SU-DHL-6 (cell line): ENCODE measurements around the gene OSBPL2.

Experiments used
- H2AFZ ChIP-seq: fragments of 200-600 bp; sonication (generic); 2 replicates; pipeline ENCODE4 v1.6.1; 2014; ENCODE audit warnings: low read depth, mild to moderate bottlenecking, moderate library complexity, mixed read lengths, antibody characterized with exemption, low read length; ENCODE audit not compliant: severe bottlenecking
- H3F3A ChIP-seq: fragments of 200-600 bp; shearing (Covaris generic); 2 replicates; pipeline ENCODE4 v1.6.0; 2016; ENCODE audit warnings: antibody characterized with exemption, mild to moderate bottlenecking; ENCODE audit not compliant: insufficient read depth
- H3K27ac ChIP-seq: fragments of 200-600 bp; sonication (generic); 2 replicates; pipeline ENCODE4 v1.5.1; 2016; ENCODE audit warnings: low read depth, mild to moderate bottlenecking, low read length, moderate library complexity, mixed read lengths
- H3K27me3 ChIP-seq: fragments of 200-600 bp; sonication (generic), shearing (Covaris generic); 2 replicates; pipeline ENCODE4 v1.6.0; 2014; ENCODE audit warnings: mild to moderate bottlenecking, low read length
- H3K36me3 ChIP-seq: fragments of 200-600 bp; sonication (generic); 2 replicates; pipeline ENCODE4 v1.6.1; 2014; ENCODE audit warnings: mild to moderate bottlenecking, low read length, mixed read lengths
- H3K4me2 ChIP-seq: fragments of 300-600, 200-600 bp; shearing (Covaris generic), sonication (generic); 2 replicates; pipeline ENCODE4 v1.6.0; 2014; ENCODE audit warnings: low read length, low read depth, mild to moderate bottlenecking; ENCODE audit not compliant: poor library complexity, severe bottlenecking
- H3K4me3 ChIP-seq: fragments of 200-600 bp; sonication (generic); 2 replicates; pipeline ENCODE4 v1.5.1; 2014; ENCODE audit warnings: antibody characterized with exemption, low read length, mild to moderate bottlenecking, mixed read lengths; ENCODE audit not compliant: insufficient read depth, poor library complexity, severe bottlenecking
- H3K79me2 ChIP-seq: fragments of 200-600 bp; sonication (generic); 2 replicates; pipeline ENCODE4 v1.6.1; 2014; ENCODE audit warnings: mild to moderate bottlenecking, low read length, moderate library complexity; ENCODE audit not compliant: insufficient read depth
- H3K9ac ChIP-seq: fragments of 200-600 bp; sonication (generic); 2 replicates; pipeline ENCODE4 v1.7.0; 2014; ENCODE audit warnings: mild to moderate bottlenecking, low read length
- H3K9me2 ChIP-seq: fragments of 200-600 bp; sonication (generic); replicated peaks from 2 replicates; pipeline ENCODE4 v1.6.1; 2014; ENCODE audit warnings: low read length; ENCODE audit not compliant: insufficient read depth
- H3K9me3 ChIP-seq: fragments of 200-600 bp; sonication (generic); 2 replicates; pipeline ENCODE4 v1.6.1; 2014; ENCODE audit warnings: low read length, mixed read lengths; ENCODE audit not compliant: insufficient read depth
- H4K20me1 ChIP-seq: fragments of 200-600 bp; sonication (generic); 2 replicates; pipeline ENCODE4 v1.6.1; 2014; ENCODE audit warnings: low read depth, mild to moderate bottlenecking, antibody characterized with exemption, low read length, moderate library complexity, mixed read lengths
- EZH2phosphoT487 ChIP-seq: fragments of 200-600 bp; sonication (generic), shearing (Covaris generic); conservative IDR thresholded peaks from 2 replicates; pipeline ENCODE4 v1.6.1; 2018; ENCODE audit warnings: mild to moderate bottlenecking, antibody characterized with exemption, low read length, moderate library complexity, mixed read lengths
- TF ChIP-seq, protein P1 (sequence below): fragments of 200-600 bp; sonication (generic); IDR thresholded peaks from one replicate; pipeline ENCODE4 v1.5.1; 2017; ENCODE audit warnings: antibody characterized with exemption, mild to moderate bottlenecking, low read length, moderate library complexity; ENCODE audit not compliant: insufficient read depth, poor library complexity, severe bottlenecking

Gene OSBPL2

DNA sequence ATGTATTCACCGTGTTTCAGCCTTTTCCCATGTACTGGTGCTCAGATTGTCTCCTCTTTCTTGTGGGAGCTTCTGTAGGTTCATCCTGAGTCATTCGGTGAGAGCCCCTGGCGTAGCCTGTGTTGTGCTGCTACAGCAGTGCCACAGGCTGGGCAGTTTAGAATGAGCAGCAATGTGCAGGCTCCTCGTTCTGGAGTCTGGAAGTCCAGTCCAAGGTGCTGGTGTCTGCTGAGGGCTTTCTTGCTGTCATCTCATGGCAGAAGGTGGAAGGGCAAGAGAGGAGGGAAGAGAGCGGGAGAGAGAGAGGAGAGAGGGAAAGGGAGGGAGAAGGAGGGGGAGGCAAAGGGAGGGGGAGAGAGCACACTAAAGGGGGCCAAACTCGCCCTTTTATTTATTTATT is 15.1 kb downstream of the OSBPL2 start:
- peaks cover 7% of the 10 kb centered on the region for H3K79me2 ChIP-seq
- H3K9ac ChIP-seq = no peak overlapping the region
- no peaks in the 10 kb centered on the region for H3K9me2 ChIP-seq
- H3K9me3 ChIP-seq = no peaks in the 10 kb centered on the region
- H4K20me1 ChIP-seq = no peaks in the 10 kb centered on the region; the same call in 1 of the 2 replicates
- no peak overlapping the region for H3K4me2 ChIP-seq
- H2AFZ ChIP-seq = no peak overlapping the region
- H3F3A ChIP-seq = no peaks in the 10 kb centered on the region
- H3K27me3 ChIP-seq = no peaks in the 10 kb centered on the region
- no peak overlapping the region for H3K27ac ChIP-seq
- TF ChIP-seq, protein P1, sequence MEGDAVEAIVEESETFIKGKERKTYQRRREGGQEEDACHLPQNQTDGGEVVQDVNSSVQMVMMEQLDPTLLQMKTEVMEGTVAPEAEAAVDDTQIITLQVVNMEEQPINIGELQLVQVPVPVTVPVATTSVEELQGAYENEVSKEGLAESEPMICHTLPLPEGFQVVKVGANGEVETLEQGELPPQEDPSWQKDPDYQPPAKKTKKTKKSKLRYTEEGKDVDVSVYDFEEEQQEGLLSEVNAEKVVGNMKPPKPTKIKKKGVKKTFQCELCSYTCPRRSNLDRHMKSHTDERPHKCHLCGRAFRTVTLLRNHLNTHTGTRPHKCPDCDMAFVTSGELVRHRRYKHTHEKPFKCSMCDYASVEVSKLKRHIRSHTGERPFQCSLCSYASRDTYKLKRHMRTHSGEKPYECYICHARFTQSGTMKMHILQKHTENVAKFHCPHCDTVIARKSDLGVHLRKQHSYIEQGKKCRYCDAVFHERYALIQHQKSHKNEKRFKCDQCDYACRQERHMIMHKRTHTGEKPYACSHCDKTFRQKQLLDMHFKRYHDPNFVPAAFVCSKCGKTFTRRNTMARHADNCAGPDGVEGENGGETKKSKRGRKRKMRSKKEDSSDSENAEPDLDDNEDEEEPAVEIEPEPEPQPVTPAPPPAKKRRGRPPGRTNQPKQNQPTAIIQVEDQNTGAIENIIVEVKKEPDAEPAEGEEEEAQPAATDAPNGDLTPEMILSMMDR = no peak
- TF ChIP-seq EZH2phosphoT487 = no peak
- H3K4me3 ChIP-seq = no peak overlapping the region
- H3K36me3 ChIP-seq = no peaks in the 10 kb centered on the region

DNA sequence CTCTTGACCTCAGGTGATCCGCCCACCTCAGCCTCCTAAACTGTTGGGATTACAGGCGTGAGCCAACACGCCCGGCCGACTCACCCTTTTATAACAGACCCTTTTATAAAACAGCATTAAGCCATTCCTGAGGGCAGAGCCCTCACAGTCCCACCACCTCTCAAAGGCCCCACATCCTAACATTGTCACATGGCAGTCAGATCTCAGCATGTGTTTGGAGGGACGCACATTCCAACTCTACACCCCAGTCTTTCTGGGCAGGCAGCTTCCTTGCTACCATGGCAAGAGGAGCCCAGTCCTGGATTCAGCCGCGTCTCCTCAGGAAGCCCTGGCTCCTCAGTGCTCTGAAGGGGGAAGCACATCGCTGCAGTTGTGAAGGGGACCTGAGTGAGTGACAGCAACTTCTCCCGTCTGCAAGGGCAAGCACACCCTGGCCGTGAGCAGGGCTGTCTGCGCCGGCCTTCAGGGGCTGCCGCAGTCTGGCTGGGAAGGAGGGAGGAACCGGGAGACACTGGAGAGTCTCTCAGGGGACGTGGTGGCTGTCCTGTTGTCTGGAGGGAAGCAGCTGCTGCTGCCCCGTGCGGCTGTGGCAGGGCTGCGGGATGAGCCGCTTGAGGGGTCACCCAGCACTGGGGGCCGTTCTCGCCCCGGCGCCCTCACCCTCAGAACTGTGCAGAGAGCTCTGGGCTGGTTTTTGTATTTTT is 15.9 kb downstream of the OSBPL2 start:
- Histone ChIP-seq H3K4me2 (no peak overlapping the region), H4K20me1 (no peaks in the 10 kb centered on the region; the same call in 1 of the 2 replicates)

DNA sequence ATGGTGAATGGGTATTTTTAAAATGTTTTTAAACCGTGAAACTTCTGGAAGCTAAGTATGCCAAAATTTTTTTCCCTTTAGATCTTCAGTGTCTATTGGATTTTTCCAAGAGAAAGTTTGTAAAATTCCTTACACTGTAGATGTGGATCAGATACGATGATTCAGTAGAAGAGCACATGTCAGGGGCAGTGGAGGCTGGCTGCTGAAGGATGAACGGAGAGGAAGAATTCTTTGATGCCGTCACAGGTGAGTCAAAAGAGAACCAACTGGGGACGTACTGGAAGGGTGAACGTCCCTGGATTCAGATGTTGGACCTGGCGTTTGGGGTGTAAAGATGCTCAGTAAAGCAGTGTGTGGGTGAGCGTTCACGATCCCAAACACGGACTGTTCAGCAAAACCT is 17.7 kb downstream of the OSBPL2 start:
- Histone ChIP-seq H3K9me2 (no peaks in the 10 kb centered on the region), H3K36me3 (no peaks in the 10 kb centered on the region), H3K79me2 (no peaks in the 10 kb centered on the region; the same call in 1 of the 2 replicates), H3K27ac (no peak overlapping the region), H3K4me3 (no peak overlapping the region), H3K4me2 (no peak overlapping the region), H2AFZ (no peak overlapping the region), H3K9ac (no peak overlapping the region), H3K9me3 (no peaks in the 10 kb centered on the region), H3K27me3 (no peaks in the 10 kb centered on the region), H4K20me1 (no peaks in the 10 kb centered on the region), H3F3A (no peaks in the 10 kb centered on the region)
- TF ChIP-seq, protein P1 = no peak
- TF ChIP-seq EZH2phosphoT487 = no peak

More for the DNA sequence above, 15.9 kb downstream of the OSBPL2 start:
- no peak overlapping the region for H2AFZ ChIP-seq
- H3K4me3 ChIP-seq = no peak overlapping the region
- H3K27ac ChIP-seq = no peak overlapping the region
- no peaks in the 10 kb centered on the region for H3K9me2 ChIP-seq
- no peak overlapping the region for H3K9ac ChIP-seq
- TF ChIP-seq, protein P1 = no peak
- TF ChIP-seq EZH2phosphoT487 = no peak
- H3K9me3 ChIP-seq = no peaks in the 10 kb centered on the region
- no peaks in the 10 kb centered on the region for H3K36me3 ChIP-seq
- H3F3A ChIP-seq = no peaks in the 10 kb centered on the region
- no peaks in the 10 kb centered on the region for H3K27me3 ChIP-seq
- peaks cover 7% of the 10 kb centered on the region for H3K79me2 ChIP-seq
